GM18502 (cell line): ENCODE measurements around the gene NT5C2.
"Not testable (repeated sequence)": the region's sequence is repeated elsewhere in the genome, so short reads cannot be mapped to it uniquely, and the experiment has no call there.

Source experiments
- ATAC-seq: cut with Tn5 transposase; IDR thresholded peaks from one replicate; pipeline ENCODE4 v1.9.1; 2021; ENCODE audit warnings: mild to moderate bottlenecking; ENCODE audit not compliant: unreplicated experiment, poor library complexity

NT5C2 gene

GRCh38 chr10:103168438-103168837 is 24.6 kb downstream of the NT5C2 start:
- ATAC-seq, result no peak

- ATAC-seq, result not testable (repeated sequence)
These were observed 25.5 kb downstream of the NT5C2 start for GRCh38 chr10:103167554-103167953.

- no peak for ATAC-seq
These were observed 26.5 kb downstream of the NT5C2 start for GRCh38 chr10:103166523-103166922.

- not testable (repeated sequence) for ATAC-seq
These were observed 29.2 kb downstream of the NT5C2 start for GRCh38 chr10:103163766-103164403.

GRCh38 chr10:103157246-103157645 is 35.8 kb downstream of the NT5C2 start:
- ATAC-seq, result no peak

- no peak for ATAC-seq
These were observed 37.5 kb downstream of the NT5C2 start for GRCh38 chr10:103155471-103156085.

GRCh38 chr10:103154521-103155299 is 38.4 kb downstream of the NT5C2 start:
- ATAC-seq, result no peak

GRCh38 chr10:103153302-103154197 is 39.5 kb downstream of the NT5C2 start:
- no peak for ATAC-seq

GRCh38 chr10:103149991-103150622 is 43.0 kb downstream of the NT5C2 start:
- no peak for ATAC-seq

GRCh38 chr10:103147645-103148044 is 45.4 kb downstream of the NT5C2 start:
- ATAC-seq, result no peak

- no peak for ATAC-seq
These were observed 47.1 kb downstream of the NT5C2 start for GRCh38 chr10:103145860-103146466.

- no peak for ATAC-seq
These were observed 48.0 kb downstream of the NT5C2 start for GRCh38 chr10:103145046-103145445.

GRCh38 chr10:103144041-103144440 is 49.0 kb downstream of the NT5C2 start:
- ATAC-seq, result no peak

GRCh38 chr10:103143641-103144040 is 49.4 kb downstream of the NT5C2 start:
- not testable (repeated sequence) for ATAC-seq

- no peak for ATAC-seq
These were observed 51.1 kb downstream of the NT5C2 start for GRCh38 chr10:103141950-103142349.

- ATAC-seq, result no peak
These were observed 52.6 kb downstream of the NT5C2 start for GRCh38 chr10:103140469-103140868.

- ATAC-seq, result no peak
These were observed 53.3 kb downstream of the NT5C2 start for GRCh38 chr10:103139803-103140202.

GRCh38 chr10:103135168-103135567 is 57.9 kb downstream of the NT5C2 start:
- not testable (repeated sequence) for ATAC-seq

GRCh38 chr10:103130910-103131309 is 62.2 kb downstream of the NT5C2 start:
- no peak for ATAC-seq
